Mesenchymal stem cell (in vitro differentiated cells and primary cell): ENCODE results near the gene COL25A1.

Source experiments
- DNase-seq: peaks from one replicate; pipeline ENCODE4 v3.0.0-alpha.2; 2013
- H2AFZ ChIP-seq: one replicate; pipeline ENCODE4 v1.6.1; 2013; ENCODE audit warnings: low read depth, mild to moderate bottlenecking, control low read depth, inconsistent platforms, low read length, moderate library complexity
- H2AK5ac ChIP-seq: 2 replicates; pipeline ENCODE4 v1.6.1; 2013; ENCODE audit warnings: low read length, moderate library complexity, mild to moderate bottlenecking, inconsistent platforms; ENCODE audit not compliant: severe bottlenecking
- H2BK120ac ChIP-seq: one replicate; pipeline ENCODE4 v1.6.1; 2013; ENCODE audit warnings: low read depth, mild to moderate bottlenecking, inconsistent platforms, low read length, moderate library complexity
- H2BK12ac ChIP-seq, 2 experiments: one replicate each; pipeline ENCODE4 v1.6.1; 2013; ENCODE audit warnings: inconsistent platforms in 2 of 2, low read length in 2 of 2, mild to moderate bottlenecking in 2 of 2, moderate library complexity in 2 of 2, control low read depth in 1 of 2
- H2BK15ac ChIP-seq: one replicate; pipeline ENCODE4 v1.6.1; 2013; ENCODE audit warnings: mild to moderate bottlenecking, low read depth, inconsistent platforms; ENCODE audit not compliant: poor library complexity, severe bottlenecking
- H2BK5ac ChIP-seq: 2 replicates; pipeline ENCODE4 v1.6.1; 2013; ENCODE audit warnings: low read depth, mild to moderate bottlenecking, low read length, control low read depth, inconsistent platforms; ENCODE audit not compliant: poor library complexity, severe bottlenecking
- H3K14ac ChIP-seq, 2 experiments: one replicate each; pipeline ENCODE4 v1.6.1; 2013; ENCODE audit warnings: inconsistent platforms in 2 of 2, low read length in 2 of 2, control low read depth in 1 of 2, mild to moderate bottlenecking in 1 of 2, moderate library complexity in 1 of 2
- H3K18ac ChIP-seq, 2 experiments: one replicate each; pipeline ENCODE4 v1.6.1; 2013; ENCODE audit warnings: inconsistent platforms in 2 of 2, low read length in 2 of 2, control low read depth in 1 of 2, low read depth in 1 of 2, mild to moderate bottlenecking in 1 of 2
- H3K23ac ChIP-seq, 2 experiments: one replicate each; pipeline ENCODE4 v1.6.1; 2013; ENCODE audit warnings: inconsistent platforms in 2 of 2, low read length in 2 of 2, mild to moderate bottlenecking in 2 of 2, moderate library complexity in 2 of 2, control low read depth in 1 of 2
- H3K27ac ChIP-seq: 2 replicates; pipeline ENCODE4 v1.5.1; 2013; ENCODE audit warnings: mild to moderate bottlenecking, moderate library complexity, low read length, control low read depth, inconsistent platforms; ENCODE audit not compliant: poor library complexity, severe bottlenecking
- H3K27me3 ChIP-seq, 2 experiments: 2 replicates each; pipeline versions ENCODE4 v1.6.1 to v1.7.0; 2013; ENCODE audit warnings: low read length in 2 of 2, mild to moderate bottlenecking in 2 of 2, moderate library complexity in 2 of 2, control low read depth in 1 of 2, inconsistent platforms in 1 of 2; ENCODE audit not compliant: control insufficient read depth in 1 of 2, insufficient read depth in 1 of 2
- H3K36me3 ChIP-seq, 2 experiments: 2 replicates each; pipeline versions ENCODE4 v1.6.1 to v1.7.0; 2013; ENCODE audit warnings: low read length in 2 of 2, control low read depth in 1 of 2, inconsistent platforms in 1 of 2, low read depth in 1 of 2, mild to moderate bottlenecking in 1 of 2; ENCODE audit not compliant: insufficient read depth in 2 of 2, control insufficient read depth in 1 of 2
- H3K4ac ChIP-seq, 2 experiments: one replicate each; pipeline ENCODE4 v1.6.1; 2013; ENCODE audit warnings: inconsistent platforms in 2 of 2, low read length in 2 of 2, mild to moderate bottlenecking in 2 of 2, moderate library complexity in 2 of 2, control low read depth in 1 of 2, low read depth in 1 of 2
- H3K4me1 ChIP-seq: 2 replicates; pipeline ENCODE4 v1.6.1; 2013; ENCODE audit warnings: low read depth, low read length, control low read depth; ENCODE audit not compliant: control insufficient read depth, insufficient read depth
- H3K4me2 ChIP-seq: 2 replicates; pipeline ENCODE4 v1.6.1; 2013; ENCODE audit warnings: low read length, mild to moderate bottlenecking, inconsistent platforms; ENCODE audit not compliant: poor library complexity, severe bottlenecking
- H3K4me3 ChIP-seq, 2 experiments: 2 replicates each; pipeline versions ENCODE4 v1.5.1 to v1.7.0; 2013; ENCODE audit warnings: low read length in 2 of 2, mild to moderate bottlenecking in 2 of 2, control low read depth in 1 of 2, low read depth in 1 of 2; ENCODE audit not compliant: insufficient read depth in 1 of 2
- H3K79me1 ChIP-seq: replicated peaks from 2 replicates; pipeline ENCODE4 v1.6.1; 2013; ENCODE audit warnings: mild to moderate bottlenecking, control low read depth, low read length, inconsistent platforms; ENCODE audit not compliant: poor library complexity, severe bottlenecking
- H3K9ac ChIP-seq: 2 replicates; pipeline ENCODE4 v1.7.0; 2013; ENCODE audit warnings: mild to moderate bottlenecking, low read length, moderate library complexity
- H3K9me3 ChIP-seq: 2 replicates; pipeline ENCODE4 v1.7.0; 2013; ENCODE audit warnings: mild to moderate bottlenecking, low read length; ENCODE audit not compliant: control insufficient read depth
- H4K8ac ChIP-seq: one replicate; pipeline ENCODE4 v1.6.1; 2013; ENCODE audit warnings: inconsistent platforms, mild to moderate bottlenecking, low read length, moderate library complexity
- H4K91ac ChIP-seq: one replicate; pipeline ENCODE4 v1.6.1; 2013; ENCODE audit warnings: mild to moderate bottlenecking, low read length, inconsistent platforms
- WGBS: methylation state at CpG from one replicate; pipeline ENCODE4 v1.1.7; 2013; ENCODE audit warnings: mixed read lengths; 5-methylcytosine and 5-hydroxymethylcytosine counted together

The COL25A1 gene

DNA sequence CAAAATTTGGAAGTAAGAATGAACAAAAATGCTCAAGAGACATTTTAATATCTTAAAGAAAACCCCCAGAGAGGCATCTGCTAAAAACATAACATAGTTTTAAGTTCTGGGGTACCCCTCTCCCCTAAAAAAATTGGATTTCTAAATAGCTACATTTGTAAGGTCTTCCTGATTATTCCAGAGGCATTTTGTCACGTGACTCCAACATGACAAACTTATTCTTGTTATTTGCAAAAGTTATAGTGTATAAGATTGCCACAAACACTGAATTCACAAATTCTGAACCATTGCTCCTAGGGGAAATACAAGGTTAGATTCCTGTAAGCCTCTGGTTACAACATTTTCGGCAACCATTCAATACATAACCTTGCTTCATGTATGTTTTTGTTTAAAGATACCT is 73.4 kb downstream of the COL25A1 start:
- Histone ChIP-seq H3K27me3 (no peaks in the 10 kb centered on the region), H3K27ac (no peak overlapping the region), H3K4me3 (no peak overlapping the region), H3K4me1 (no peaks in the 10 kb centered on the region), H2AK5ac (no peak overlapping the region), H3K9ac (no peak overlapping the region), H3K9me3 (no peaks in the 10 kb centered on the region), H3K79me1 (no peaks in the 10 kb centered on the region), H3K23ac (no peak overlapping the region), H3K36me3 (no peaks in the 10 kb centered on the region), H3K4me2 (no peak overlapping the region), H3K4ac (no peak overlapping the region), H3K14ac (no peak overlapping the region), H2BK120ac (no peak overlapping the region), H2BK15ac (no peak overlapping the region), H2AFZ (no peak overlapping the region), H4K8ac (no peak overlapping the region), H3K18ac (no peak overlapping the region), H2BK12ac (no peak overlapping the region), H4K91ac (no peak overlapping the region), H2BK5ac (no peak overlapping the region)
- DNase-seq = no peak
- no CpG with 5 or more reads among the region's 2 CpGs for WGBS

DNA sequence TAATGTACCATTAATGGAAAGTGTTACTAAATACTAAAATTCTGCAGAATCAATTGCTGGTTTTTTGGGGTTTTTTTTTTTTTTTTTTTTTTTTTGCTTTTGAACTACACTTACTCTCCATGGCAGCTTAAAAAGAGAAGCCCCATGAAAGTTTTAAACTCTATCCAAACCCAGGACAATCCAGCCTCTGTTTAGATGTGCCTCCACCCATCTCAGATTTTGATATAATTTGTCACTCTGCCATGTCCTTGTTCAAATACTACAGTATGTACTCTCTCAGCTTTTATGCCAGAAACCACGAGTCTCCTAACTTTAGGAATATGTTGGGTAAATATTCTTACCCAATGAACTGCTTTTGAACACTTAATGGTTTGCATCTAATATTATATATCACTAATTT is 84.2 kb downstream of the COL25A1 start:
- Histone ChIP-seq H4K8ac (no peak overlapping the region), H2BK15ac (no peak overlapping the region), H3K23ac (no peak overlapping the region), H3K79me1 (no peaks in the 10 kb centered on the region), H2BK5ac (no peak overlapping the region), H3K18ac (no peak overlapping the region), H3K4me3 (no peak overlapping the region), H3K4me2 (no peak overlapping the region), H2BK120ac (no peak overlapping the region), H2AFZ (no peak overlapping the region), H3K14ac (no peak overlapping the region), H3K27ac (no peak overlapping the region), H3K4me1 (peaks cover 1% of the 10 kb centered on the region), H3K36me3 (no peaks in the 10 kb centered on the region), H3K27me3 (no peaks in the 10 kb centered on the region), H4K91ac (no peak overlapping the region), H2BK12ac (no peak overlapping the region), H2AK5ac (no peak overlapping the region), H3K9me3 (no peaks in the 10 kb centered on the region), H3K4ac (no peak overlapping the region), H3K9ac (no peak overlapping the region)
- no peak for DNase-seq
- no CpG with 5 or more reads among the region's 1 CpG for WGBS

DNA sequence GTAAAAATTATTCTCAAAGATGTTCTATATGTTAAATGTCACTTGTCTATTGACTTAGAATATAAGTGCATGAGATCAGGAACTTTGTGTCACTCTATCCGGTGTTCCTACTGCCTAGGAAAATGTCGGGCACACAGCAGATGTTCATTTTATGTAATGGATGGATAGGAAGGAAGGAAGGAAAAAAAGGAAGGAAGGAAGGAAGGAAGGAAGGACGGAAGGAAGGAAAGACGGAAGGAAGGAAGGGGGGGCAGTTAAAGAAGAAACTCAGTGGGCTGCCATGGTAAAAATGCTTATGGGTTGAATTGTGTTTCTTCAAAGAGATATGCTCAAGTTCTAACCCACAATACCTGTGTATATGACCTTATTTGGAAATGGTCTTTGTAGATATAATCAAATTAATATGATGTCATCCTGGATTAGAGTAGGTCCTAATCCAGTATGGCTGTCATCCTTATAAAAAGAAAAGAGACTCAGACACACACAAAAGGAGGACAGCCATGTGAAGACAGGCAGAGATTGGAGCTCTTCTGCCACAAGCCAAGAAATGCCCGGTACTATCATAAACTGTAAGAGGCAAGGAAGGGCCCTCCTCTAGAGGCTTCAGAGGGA is 86.3 kb downstream of the COL25A1 start:
- 96% methylated on average over 5 of the region's 5 CpGs for WGBS
- DNase-seq = no peak
- Histone ChIP-seq H4K8ac (no peak overlapping the region), H3K14ac (no peak overlapping the region), H3K4me3 (no peak overlapping the region), H2AFZ (no peak overlapping the region), H3K23ac (no peak overlapping the region), H3K4ac (no peak overlapping the region), H2BK12ac (no peak overlapping the region), H4K91ac (no peak overlapping the region), H3K18ac (no peak overlapping the region), H3K27me3 (no peaks in the 10 kb centered on the region), H3K4me2 (no peak overlapping the region), H3K9ac (no peak overlapping the region), H3K4me1 (peaks cover 1% of the 10 kb centered on the region), H2BK5ac (no peak overlapping the region), H3K9me3 (no peaks in the 10 kb centered on the region), H3K27ac (no peak overlapping the region), H2BK120ac (no peak overlapping the region), H2AK5ac (no peak overlapping the region), H2BK15ac (no peak overlapping the region), H3K36me3 (no peaks in the 10 kb centered on the region), H3K79me1 (no peaks in the 10 kb centered on the region)

DNA sequence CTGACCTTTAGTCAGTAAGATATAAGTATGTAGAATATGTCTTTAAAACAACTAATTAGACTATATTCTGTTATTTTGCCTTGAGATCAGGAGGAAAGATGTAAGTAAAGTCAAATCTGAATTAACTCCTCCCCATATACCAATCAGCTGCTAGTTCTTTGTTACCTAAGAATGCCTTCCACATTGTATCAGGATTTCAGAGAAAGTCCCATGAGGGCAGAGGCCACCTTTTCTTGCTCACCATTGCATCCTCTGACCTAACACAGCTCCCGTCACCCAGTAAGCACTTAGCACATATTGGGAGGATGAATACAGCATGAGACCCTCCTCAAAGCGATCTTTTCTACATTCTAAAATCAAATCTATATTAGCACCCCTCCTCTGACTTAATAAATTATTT is 87.0 kb downstream of the COL25A1 start:
- Histone ChIP-seq H4K8ac (no peak overlapping the region), H2BK15ac (no peak overlapping the region), H3K4me2 (no peak overlapping the region), H3K9me3 (no peaks in the 10 kb centered on the region), H3K27ac (no peak overlapping the region), H2AK5ac (no peak overlapping the region), H3K4ac (no peak overlapping the region), H3K18ac (no peak overlapping the region), H3K9ac (peak overlapping the region; percentile 22), H3K23ac (no peak overlapping the region), H2BK5ac (no peak overlapping the region), H3K4me1 (peaks cover 1% of the 10 kb centered on the region), H3K4me3 (no peak overlapping the region), H3K36me3 (no peaks in the 10 kb centered on the region), H3K79me1 (no peaks in the 10 kb centered on the region), H2AFZ (no peak overlapping the region), H3K27me3 (no peaks in the 10 kb centered on the region), H3K14ac (no peak overlapping the region), H2BK120ac (no peak overlapping the region), H2BK12ac (no peak overlapping the region), H4K91ac (no peak overlapping the region)
- WGBS = 94% methylated on average over 1 of the region's 2 CpGs
- DNase-seq = no peak
